OCI-LY7 (cell line): ENCODE data around the gene SLC25A17. TPM values are rescaled to one million over a fixed set of nuclear protein-coding genes. Genes with fewer than 3 reads are reported as not detected.

Source experiments
- BruUV-seq: library from RNA; stranded (reverse); fragments of 400-500 nt; replicated peaks from 2 replicates; lab custom pipeline; 2021; lab: Mats Ljungman, UMichigan
- CTCF ChIA-PET: fragments of 300-600 bp; sonication (Branson Sonifier 250); formaldehyde crosslinking; loops from one replicate; lab custom pipeline; 2022; ENCODE audit warnings: antibody characterized with exemption; ENCODE audit not compliant: unreplicated experiment; lab: Charles Lee
- POLR2A ChIA-PET: fragments of 300-600 bp; sonication (Branson Sonifier 250); formaldehyde crosslinking; loops from one replicate; lab custom pipeline; 2022; ENCODE audit warnings: antibody characterized with exemption; lab: Charles Lee
- DNase-seq: peaks from one replicate; pipeline ENCODE4 v3.0.0-alpha.2; 2015; ENCODE audit warnings: low spot score
- H2AFZ ChIP-seq: fragments of 200-600 bp; sonication (generic), shearing (Covaris generic); 2 replicates; pipeline ENCODE4 v1.6.1; 2014; ENCODE audit warnings: mild to moderate bottlenecking, antibody characterized with exemption, low read length, moderate library complexity
- H3K27ac ChIP-seq: fragments of 200-600 bp; sonication (generic); 2 replicates; pipeline ENCODE4 v1.5.1; 2014; ENCODE audit warnings: mixed run types, low read depth, mild to moderate bottlenecking, moderate library complexity, low read length, inconsistent platforms; ENCODE audit not compliant: poor library complexity, severe bottlenecking
- H3K36me3 ChIP-seq: fragments of 200-600 bp; sonication (generic); 2 replicates; pipeline ENCODE4 v1.6.1; 2014; ENCODE audit warnings: mild to moderate bottlenecking, antibody characterized with exemption, low read length, moderate library complexity, mixed read lengths; ENCODE audit not compliant: insufficient read depth
- H3K4me1 ChIP-seq: fragments of 200-600 bp; sonication (generic); 2 replicates; pipeline ENCODE4 v1.5.1; 2014; ENCODE audit warnings: mild to moderate bottlenecking, low read length; ENCODE audit not compliant: insufficient read depth, poor library complexity, severe bottlenecking
- H3K4me2 ChIP-seq: fragments of 200-600 bp; sonication (generic); 2 replicates; pipeline ENCODE4 v1.6.1; 2014; ENCODE audit warnings: mild to moderate bottlenecking, low read length
- H3K4me3 ChIP-seq: fragments of 200-600 bp; sonication (generic); 2 replicates; pipeline ENCODE4 v1.5.1; 2014; ENCODE audit warnings: mild to moderate bottlenecking, low read depth, low read length; ENCODE audit not compliant: poor library complexity, severe bottlenecking
- H3K79me2 ChIP-seq: fragments of 200-600 bp; sonication (generic); 2 replicates; pipeline ENCODE4 v1.6.1; 2016; ENCODE audit warnings: low read depth, mild to moderate bottlenecking, low read length, moderate library complexity, mixed read lengths; ENCODE audit not compliant: insufficient read depth
- H3K9me2 ChIP-seq: fragments of 200-600 bp; sonication (generic); 2 replicates; pipeline ENCODE4 v1.6.1; 2016; ENCODE audit warnings: mild to moderate bottlenecking, low read length, mixed read lengths; ENCODE audit not compliant: insufficient read depth
- H3K9me3 ChIP-seq: fragments of 200-600 bp; sonication (generic); 2 replicates; pipeline ENCODE4 v1.6.1; 2014; ENCODE audit warnings: mild to moderate bottlenecking, mixed run types, low read length, mixed read lengths
- H4K20me1 ChIP-seq: fragments of 200-600 bp; sonication (generic); 2 replicates; pipeline ENCODE4 v1.6.1; 2014; ENCODE audit warnings: mild to moderate bottlenecking, antibody characterized with exemption, low read length, moderate library complexity, mixed read lengths; ENCODE audit not compliant: insufficient read depth
- EZH2phosphoT487 ChIP-seq: fragments of 200-600 bp; sonication (generic); IDR thresholded peaks from 2 replicates; pipeline ENCODE4 v1.6.1; 2018; ENCODE audit warnings: low read depth, borderline replicate concordance, mild to moderate bottlenecking, mixed run types, antibody characterized with exemption, low read length, moderate library complexity, mixed read lengths
- intact Hi-C: fragments of 100-400 bp; cut with micrococcal nuclease; formaldehyde crosslinking; loops from one replicate; pipeline ENCODE4 v1.10.0; 2022; ENCODE audit not compliant: unreplicated experiment
- total RNA-seq, 2 experiments: library from RNA; depleted of rRNA in 1 of 2; stranded (reverse); fragments of >200 nt in 1 of 2; shearing (Covaris generic) in 1 of 2; gene quantifications; 2 replicates each; pipeline ENCODE4 v1.2.3, GENCODE V29; 2014 to 2022
- TF ChIP-seq, protein P1 (sequence below): fragments of 200-600 bp; sonication (generic); conservative IDR thresholded peaks from 2 replicates; pipeline ENCODE4 v1.5.1; 2014; ENCODE audit warnings: mild to moderate bottlenecking, antibody characterized with exemption, low read length, moderate library complexity, mixed read lengths

The SLC25A17 gene
- total RNA-seq, 2 experiments from 2014 or later: 25.9 to 37.9 TPM

DNA sequence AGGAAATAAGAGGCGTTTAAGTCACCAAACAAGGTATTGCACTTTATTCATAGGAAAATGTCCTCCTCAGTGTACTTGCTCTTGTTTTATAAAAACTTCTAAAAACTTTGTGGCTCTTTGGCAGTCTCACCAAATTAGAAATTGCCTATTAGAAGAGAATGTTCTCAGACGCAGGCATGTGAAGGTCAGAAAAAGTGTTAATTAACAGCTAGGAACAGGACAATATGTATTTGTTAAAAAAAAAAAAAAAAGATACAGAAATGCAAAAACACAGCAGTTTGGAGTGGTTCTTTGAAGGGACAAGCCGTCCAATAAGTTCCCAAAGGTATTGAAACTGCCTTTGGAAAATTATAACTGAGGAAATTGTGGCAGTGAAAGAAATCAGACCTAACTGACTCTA lies 67.9 kb downstream of the SLC25A17 start:
- no peak for TF ChIP-seq EZH2phosphoT487
- TF ChIP-seq, protein P1, sequence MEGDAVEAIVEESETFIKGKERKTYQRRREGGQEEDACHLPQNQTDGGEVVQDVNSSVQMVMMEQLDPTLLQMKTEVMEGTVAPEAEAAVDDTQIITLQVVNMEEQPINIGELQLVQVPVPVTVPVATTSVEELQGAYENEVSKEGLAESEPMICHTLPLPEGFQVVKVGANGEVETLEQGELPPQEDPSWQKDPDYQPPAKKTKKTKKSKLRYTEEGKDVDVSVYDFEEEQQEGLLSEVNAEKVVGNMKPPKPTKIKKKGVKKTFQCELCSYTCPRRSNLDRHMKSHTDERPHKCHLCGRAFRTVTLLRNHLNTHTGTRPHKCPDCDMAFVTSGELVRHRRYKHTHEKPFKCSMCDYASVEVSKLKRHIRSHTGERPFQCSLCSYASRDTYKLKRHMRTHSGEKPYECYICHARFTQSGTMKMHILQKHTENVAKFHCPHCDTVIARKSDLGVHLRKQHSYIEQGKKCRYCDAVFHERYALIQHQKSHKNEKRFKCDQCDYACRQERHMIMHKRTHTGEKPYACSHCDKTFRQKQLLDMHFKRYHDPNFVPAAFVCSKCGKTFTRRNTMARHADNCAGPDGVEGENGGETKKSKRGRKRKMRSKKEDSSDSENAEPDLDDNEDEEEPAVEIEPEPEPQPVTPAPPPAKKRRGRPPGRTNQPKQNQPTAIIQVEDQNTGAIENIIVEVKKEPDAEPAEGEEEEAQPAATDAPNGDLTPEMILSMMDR: no peak
- H3K4me2 ChIP-seq: no peak overlapping the region
- no peaks in the 10 kb centered on the region for H3K36me3 ChIP-seq
- intact Hi-C loops: loop anchor here (10.0 kb wide), 1 partner anchor 226 kb away; no protein-coding TSS in a partner anchor
- no peak overlapping the region for H2AFZ ChIP-seq
- CTCF ChIA-PET: no interaction called here
- no TSS peak for BruUV-seq
- no peaks in the 10 kb centered on the region for H4K20me1 ChIP-seq
- H3K9me2 ChIP-seq: no peaks in the 10 kb centered on the region
- H3K79me2 ChIP-seq: no peaks in the 10 kb centered on the region
- H3K27ac ChIP-seq: no peak overlapping the region
- peaks cover 8% of the 10 kb centered on the region; the same call in 1 of the 2 replicates for H3K9me3 ChIP-seq
- DNase-seq: no peak
- POLR2A ChIA-PET: interaction anchor here (0.6 to 0.7 kb wide), 2 partner anchors 107 to 679 kb away, joined by 4 to 8 read pairs; no protein-coding TSS in a partner anchor
- no peak overlapping the region for H3K4me3 ChIP-seq
- H3K4me1 ChIP-seq: no peaks in the 10 kb centered on the region

DNA sequence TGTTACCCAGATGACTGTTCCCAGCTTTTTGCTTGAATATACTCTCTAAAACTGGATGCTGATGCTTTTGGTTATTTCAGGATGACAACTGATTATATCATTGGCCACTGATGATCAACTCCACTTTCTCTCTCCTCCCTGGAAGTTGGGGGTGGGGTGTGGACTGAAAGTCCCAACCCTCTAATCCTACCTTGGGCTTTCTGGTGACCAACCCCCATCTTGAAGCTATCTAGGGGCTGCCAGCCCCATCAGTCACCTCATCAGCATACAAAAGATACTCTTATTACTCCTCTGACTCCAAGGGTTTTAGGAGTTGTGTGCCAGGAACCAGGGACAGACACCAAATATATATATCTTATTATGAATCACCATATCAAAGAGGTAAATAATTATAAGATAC lies 69.3 kb downstream of the SLC25A17 start:
- H3K9me2 ChIP-seq: no peaks in the 10 kb centered on the region
- DNase-seq: no peak
- no peak overlapping the region for H3K4me2 ChIP-seq
- no peak overlapping the region for H2AFZ ChIP-seq
- H3K4me1 ChIP-seq: no peaks in the 10 kb centered on the region
- intact Hi-C loops: loop anchor here (10.0 kb wide), 1 partner anchor 225 kb away; no protein-coding TSS in a partner anchor
- CTCF ChIA-PET: no interaction called here
- TF ChIP-seq, protein P1: no peak
- no peak for TF ChIP-seq EZH2phosphoT487
- BruUV-seq: no TSS peak
- no peaks in the 10 kb centered on the region for H3K36me3 ChIP-seq
- no peak overlapping the region for H3K4me3 ChIP-seq
- peaks cover 8% of the 10 kb centered on the region; the same call in 1 of the 2 replicates for H3K9me3 ChIP-seq
- POLR2A ChIA-PET: no interaction called here
- no peaks in the 10 kb centered on the region for H4K20me1 ChIP-seq
- H3K27ac ChIP-seq: no peak overlapping the region
- H3K79me2 ChIP-seq: no peaks in the 10 kb centered on the region
